Muscle layer of colon (tissue), 2 donors: ENCODE data around the gene FAM163B.

ENCODE experiments used
- H3K27ac ChIP-seq: one replicate; pipeline ENCODE4 v1.7.0; 2013; ENCODE audit warnings: low read depth, mild to moderate bottlenecking, low read length, moderate library complexity
- H3K27me3 ChIP-seq, 2 donors: one replicate each; pipeline ENCODE4 v1.7.0; 2013; ENCODE audit warnings: low read length in 2 of 2, mild to moderate bottlenecking in 2 of 2; ENCODE audit not compliant: insufficient read depth in 2 of 2, control insufficient read depth in 1 of 2
- H3K36me3 ChIP-seq: one replicate; pipeline ENCODE4 v1.7.0; 2013; ENCODE audit warnings: mild to moderate bottlenecking, low read length; ENCODE audit not compliant: insufficient read depth
- H3K4me1 ChIP-seq: one replicate; pipeline ENCODE4 v1.7.0; 2013; ENCODE audit warnings: mild to moderate bottlenecking, low read length; ENCODE audit not compliant: insufficient read depth
- H3K4me3 ChIP-seq, 2 donors: one replicate each; pipeline ENCODE4 v1.7.0; 2013; ENCODE audit warnings: low read length in 2 of 2, low read depth in 1 of 2, mild to moderate bottlenecking in 1 of 2, moderate library complexity in 1 of 2
- H3K9ac ChIP-seq: one replicate; pipeline ENCODE4 v1.7.0; 2013; ENCODE audit warnings: low read length
- H3K9me3 ChIP-seq: one replicate; pipeline ENCODE4 v1.7.0; 2013; ENCODE audit warnings: mild to moderate bottlenecking, low read length
- donor health status: abdominal sarcoma.
- donor health status: Adenocarcinoma of cecum.

Gene FAM163B

GRCh38 chr9:133560311-133560710, 48.9 kb downstream of the FAM163B start:
- Histone ChIP-seq H3K27ac (peak overlapping the region; percentile 23), H3K36me3 (no peaks in the 10 kb centered on the region), H3K4me3 (no peak overlapping the region), H3K9ac (no peak overlapping the region), H3K27me3 (no peaks in the 10 kb centered on the region), H3K9me3 (no peaks in the 10 kb centered on the region), H3K4me1 (peaks cover 39% of the 10 kb centered on the region)

GRCh38 chr9:133558191-133559126, 50.7 kb downstream of the FAM163B start:
- Histone ChIP-seq H3K9me3 (no peaks in the 10 kb centered on the region), H3K9ac (no peak overlapping the region), H3K36me3 (no peaks in the 10 kb centered on the region), H3K4me3 (no peak overlapping the region), H3K4me1 (peaks cover 26% of the 10 kb centered on the region), H3K27ac (no peak overlapping the region), H3K27me3 (no peaks in the 10 kb centered on the region)

- Histone ChIP-seq H3K4me1 (peaks cover 21% of the 10 kb centered on the region), H3K27me3 (no peaks in the 10 kb centered on the region), H3K27ac (no peak overlapping the region), H3K9ac (no peak overlapping the region), H3K9me3 (no peaks in the 10 kb centered on the region), H3K36me3 (no peaks in the 10 kb centered on the region), H3K4me3 (no peak overlapping the region)
These were observed 51.6 kb downstream of the FAM163B start for GRCh38 chr9:133557581-133557980.

- H3K4me3 ChIP-seq: no peak overlapping the region
- H3K9ac ChIP-seq: no peak overlapping the region
- no peaks in the 10 kb centered on the region for H3K36me3 ChIP-seq
- H3K4me1 ChIP-seq: peaks cover 21% of the 10 kb centered on the region
- no peak overlapping the region for H3K27ac ChIP-seq
- no peaks in the 10 kb centered on the region for H3K9me3 ChIP-seq
- no peaks in the 10 kb centered on the region for H3K27me3 ChIP-seq
These were observed 52.8 kb downstream of the FAM163B start for GRCh38 chr9:133556354-133556753.

- no peak overlapping the region for H3K9ac ChIP-seq
- no peaks in the 10 kb centered on the region for H3K9me3 ChIP-seq
These were observed 54.5 kb downstream of the FAM163B start for GRCh38 chr9:133554729-133555128.

GRCh38 chr9:133553973-133554713, 55.0 kb downstream of the FAM163B start:
- no peak overlapping the region for H3K4me3 ChIP-seq

More at GRCh38 chr9:133554729-133555128, 54.5 kb downstream of the FAM163B start:
- Histone ChIP-seq H3K27me3 (no peaks in the 10 kb centered on the region), H3K36me3 (no peaks in the 10 kb centered on the region), H3K4me1 (peaks cover 7% of the 10 kb centered on the region), H3K27ac (no peak overlapping the region), H3K4me3 (no peak overlapping the region)

GRCh38 chr9:133553123-133553522, 56.1 kb downstream of the FAM163B start:
- H3K27me3 ChIP-seq: no peaks in the 10 kb centered on the region
- no peak overlapping the region for H3K27ac ChIP-seq
- H3K4me3 ChIP-seq: no peak overlapping the region
- no peaks in the 10 kb centered on the region for H3K9me3 ChIP-seq
- H3K36me3 ChIP-seq: no peaks in the 10 kb centered on the region
- H3K4me1 ChIP-seq: no peaks in the 10 kb centered on the region
- H3K9ac ChIP-seq: no peak overlapping the region

More at GRCh38 chr9:133553973-133554713, 55.0 kb downstream of the FAM163B start:
- Histone ChIP-seq H3K9ac (no peak overlapping the region), H3K27me3 (no peaks in the 10 kb centered on the region), H3K9me3 (no peaks in the 10 kb centered on the region), H3K4me1 (peaks cover 5% of the 10 kb centered on the region), H3K27ac (no peak overlapping the region), H3K36me3 (no peaks in the 10 kb centered on the region)

- no peaks in the 10 kb centered on the region for H3K9me3 ChIP-seq
- no peaks in the 10 kb centered on the region for H3K27me3 ChIP-seq
- no peak overlapping the region for H3K4me3 ChIP-seq
- no peak overlapping the region for H3K27ac ChIP-seq
- no peaks in the 10 kb centered on the region for H3K36me3 ChIP-seq
- H3K4me1 ChIP-seq: no peaks in the 10 kb centered on the region
- H3K9ac ChIP-seq: no peak overlapping the region
These were observed 57.0 kb downstream of the FAM163B start for GRCh38 chr9:133552236-133552635.

GRCh38 chr9:133551446-133551845, 57.7 kb downstream of the FAM163B start:
- H3K9ac ChIP-seq: no peak overlapping the region
- H3K4me1 ChIP-seq: no peaks in the 10 kb centered on the region
- no peak overlapping the region for H3K4me3 ChIP-seq
- no peak overlapping the region for H3K27ac ChIP-seq
- H3K27me3 ChIP-seq: no peaks in the 10 kb centered on the region
- no peaks in the 10 kb centered on the region for H3K36me3 ChIP-seq
- H3K9me3 ChIP-seq: no peaks in the 10 kb centered on the region

GRCh38 chr9:133547116-133547515, 62.1 kb downstream of the FAM163B start:
- Histone ChIP-seq H3K27me3 (no peaks in the 10 kb centered on the region), H3K4me1 (no peaks in the 10 kb centered on the region), H3K9me3 (no peaks in the 10 kb centered on the region), H3K4me3 (no peak overlapping the region), H3K27ac (no peak overlapping the region), H3K9ac (no peak overlapping the region), H3K36me3 (no peaks in the 10 kb centered on the region)

GRCh38 chr9:133546287-133546680, 62.9 kb downstream of the FAM163B start:
- no peaks in the 10 kb centered on the region for H3K4me1 ChIP-seq
- H3K27ac ChIP-seq: no peak overlapping the region
- H3K4me3 ChIP-seq: no peak overlapping the region
- no peak overlapping the region for H3K9ac ChIP-seq
- no peaks in the 10 kb centered on the region for H3K36me3 ChIP-seq
- H3K27me3 ChIP-seq: no peaks in the 10 kb centered on the region
- no peaks in the 10 kb centered on the region for H3K9me3 ChIP-seq
